Activated naive CD8-positive, alpha-beta T cell treated with anti-CD3 and anti-CD28 coated beads, Interleukin-2, amount 10 ng/mL, durations not matched to agents 7 days and 5 days (primary cell): Measurements from ENCODE around the gene ARMC3. TPM values are rescaled to one million over a fixed set of nuclear protein-coding genes. Genes with fewer than 3 reads are reported as not detected.

Experiments used
- ATAC-seq: fragments of 150-1000 bp; cut with Tn5 transposase; one replicate; pipeline ENCODE4 v1.10.0; 2021; ENCODE audit warnings: low read depth, moderate library complexity
- POLR2A ChIA-PET: fragments of 350-600 bp; sonication (Branson Sonifier 250); formaldehyde crosslinking; loops from one replicate; lab custom pipeline; 2021; ENCODE audit warnings: antibody characterized with exemption; lab: Charles Lee
- DNase-seq: peaks from one replicate; pipeline ENCODE4 v3.0.0; 2021
- H3K27ac Mint-ChIP-seq: one replicate; pipeline ENCODE4 v1.8.0; 2022; ENCODE audit warnings: mild to moderate bottlenecking, mixed read lengths
- H3K27me3 Mint-ChIP-seq: one replicate; pipeline ENCODE4 v1.8.0; 2022; ENCODE audit warnings: mild to moderate bottlenecking, moderate library complexity, mixed read lengths
- H3K36me3 Mint-ChIP-seq: one replicate; pipeline ENCODE4 v1.8.0; 2021; ENCODE audit warnings: mild to moderate bottlenecking, mixed read lengths
- H3K4me1 Mint-ChIP-seq: one replicate; pipeline ENCODE4 v1.8.0; 2021; ENCODE audit warnings: mixed read lengths
- H3K4me3 Mint-ChIP-seq: one replicate; pipeline ENCODE4 v1.8.0; 2022; ENCODE audit warnings: mild to moderate bottlenecking, moderate library complexity, mixed read lengths
- H3K9me3 Mint-ChIP-seq: one replicate; pipeline ENCODE4 v1.8.0; 2021; ENCODE audit warnings: mixed read lengths
- total RNA-seq, 2 experiments: library from RNA; stranded (reverse); gene quantifications; one replicate each; pipeline ENCODE4 v1.2.3, GENCODE V29; 2021

The ARMC3 gene
- total RNA-seq, 2 experiments from 2014 or later: not detected

- no peak for DNase-seq
- Mint-ChIP-seq H3K4me1 (no peaks in the 10 kb centered on the region), H3K27ac (no peak overlapping the region), H3K27me3 (peaks cover 17% of the 10 kb centered on the region), H3K9me3 (no peaks in the 10 kb centered on the region), H3K4me3 (no peak overlapping the region), H3K36me3 (no peaks in the 10 kb centered on the region)
- POLR2A ChIA-PET: no interaction called here
- ATAC-seq: no peak
These were observed 88.8 kb downstream of the ARMC3 start for GRCh38 chr10:23016636-23017035.

- POLR2A ChIA-PET: no interaction called here
- Mint-ChIP-seq H3K36me3 (no peaks in the 10 kb centered on the region), H3K4me3 (no peak overlapping the region), H3K9me3 (peaks cover 5% of the 10 kb centered on the region), H3K4me1 (no peaks in the 10 kb centered on the region), H3K27me3 (peaks cover 25% of the 10 kb centered on the region), H3K27ac (no peak overlapping the region)
- DNase-seq (no peak), ATAC-seq (no peak)
These were observed 91.8 kb downstream of the ARMC3 start for GRCh38 chr10:23019633-23020032.

- H3K36me3 Mint-ChIP-seq: no peaks in the 10 kb centered on the region
- no peak for DNase-seq
- H3K27me3 Mint-ChIP-seq: peaks cover 37% of the 10 kb centered on the region
- H3K27ac Mint-ChIP-seq: no peak overlapping the region
- POLR2A ChIA-PET: no interaction called here
- H3K4me1 Mint-ChIP-seq: no peaks in the 10 kb centered on the region
- H3K4me3 Mint-ChIP-seq: no peak overlapping the region
- ATAC-seq: no peak
- H3K9me3 Mint-ChIP-seq: peaks cover 5% of the 10 kb centered on the region
These were observed 93.6 kb downstream of the ARMC3 start for GRCh38 chr10:23021430-23021829.

GRCh38 chr10:23024002-23024401 is 96.1 kb downstream of the ARMC3 start:
- Mint-ChIP-seq H3K27ac (no peak overlapping the region), H3K9me3 (peaks cover 6% of the 10 kb centered on the region)
- POLR2A ChIA-PET: no interaction called here

GRCh38 chr10:23031318-23031717 is 103.5 kb downstream of the ARMC3 start:
- peaks cover 37% of the 10 kb centered on the region for H3K27me3 Mint-ChIP-seq
- H3K4me3 Mint-ChIP-seq: no peak overlapping the region
- ATAC-seq (no peak), DNase-seq (no peak)
- H3K4me1 Mint-ChIP-seq: no peaks in the 10 kb centered on the region
- H3K9me3 Mint-ChIP-seq: peaks cover 1% of the 10 kb centered on the region
- H3K27ac Mint-ChIP-seq: no peak overlapping the region
- H3K36me3 Mint-ChIP-seq: no peaks in the 10 kb centered on the region
- POLR2A ChIA-PET: no interaction called here

More at GRCh38 chr10:23024002-23024401, 96.1 kb downstream of the ARMC3 start:
- DNase-seq (no peak), ATAC-seq (no peak)
- H3K4me1 Mint-ChIP-seq: no peaks in the 10 kb centered on the region
- peaks cover 54% of the 10 kb centered on the region for H3K27me3 Mint-ChIP-seq
- no peak overlapping the region for H3K4me3 Mint-ChIP-seq
- no peaks in the 10 kb centered on the region for H3K36me3 Mint-ChIP-seq

GRCh38 chr10:23034790-23035189 is 106.9 kb downstream of the ARMC3 start:
- no peak overlapping the region for H3K27ac Mint-ChIP-seq
- H3K36me3 Mint-ChIP-seq: no peaks in the 10 kb centered on the region
- H3K4me1 Mint-ChIP-seq: no peaks in the 10 kb centered on the region
- POLR2A ChIA-PET: no interaction called here
- no peak overlapping the region for H3K4me3 Mint-ChIP-seq
- H3K9me3 Mint-ChIP-seq: no peaks in the 10 kb centered on the region
- H3K27me3 Mint-ChIP-seq: peaks cover 21% of the 10 kb centered on the region
- DNase-seq (no peak), ATAC-seq (no peak)

- Mint-ChIP-seq H3K36me3 (no peaks in the 10 kb centered on the region), H3K27ac (no peak overlapping the region), H3K9me3 (no peaks in the 10 kb centered on the region), H3K27me3 (peaks cover 21% of the 10 kb centered on the region), H3K4me1 (no peaks in the 10 kb centered on the region), H3K4me3 (no peak overlapping the region)
- POLR2A ChIA-PET: no interaction called here
- ATAC-seq: no peak
- no peak for DNase-seq
These were observed 107.7 kb downstream of the ARMC3 start for GRCh38 chr10:23035569-23035968.

- H3K27ac Mint-ChIP-seq: no peak overlapping the region
- DNase-seq: no peak
- no peak for ATAC-seq
- H3K9me3 Mint-ChIP-seq: no peaks in the 10 kb centered on the region
- H3K4me3 Mint-ChIP-seq: no peak overlapping the region
- H3K4me1 Mint-ChIP-seq: no peaks in the 10 kb centered on the region
- H3K36me3 Mint-ChIP-seq: no peaks in the 10 kb centered on the region
- peaks cover 15% of the 10 kb centered on the region for H3K27me3 Mint-ChIP-seq
- POLR2A ChIA-PET: no interaction called here
These were observed 109.3 kb downstream of the ARMC3 start for GRCh38 chr10:23037152-23037551.

GRCh38 chr10:23037561-23037960 is 109.7 kb downstream of the ARMC3 start:
- peaks cover 15% of the 10 kb centered on the region for H3K27me3 Mint-ChIP-seq
- no peak overlapping the region for H3K27ac Mint-ChIP-seq
- no peaks in the 10 kb centered on the region for H3K36me3 Mint-ChIP-seq
- H3K9me3 Mint-ChIP-seq: no peaks in the 10 kb centered on the region
- DNase-seq (no peak), ATAC-seq (no peak)
- POLR2A ChIA-PET: no interaction called here
- H3K4me3 Mint-ChIP-seq: no peak overlapping the region
- no peaks in the 10 kb centered on the region for H3K4me1 Mint-ChIP-seq

- H3K27me3 Mint-ChIP-seq: peaks cover 16% of the 10 kb centered on the region
- no peak overlapping the region for H3K27ac Mint-ChIP-seq
- no peak for DNase-seq
- POLR2A ChIA-PET: no interaction called here
- no peak for ATAC-seq
- no peak overlapping the region for H3K4me3 Mint-ChIP-seq
- no peaks in the 10 kb centered on the region for H3K4me1 Mint-ChIP-seq
- no peaks in the 10 kb centered on the region for H3K9me3 Mint-ChIP-seq
- H3K36me3 Mint-ChIP-seq: no peaks in the 10 kb centered on the region
These were observed 110.3 kb downstream of the ARMC3 start for GRCh38 chr10:23038172-23038571.

- Mint-ChIP-seq H3K9me3 (no peaks in the 10 kb centered on the region), H3K4me3 (no peak overlapping the region), H3K4me1 (no peaks in the 10 kb centered on the region), H3K27ac (no peak overlapping the region), H3K36me3 (no peaks in the 10 kb centered on the region), H3K27me3 (peaks cover 15% of the 10 kb centered on the region)
- POLR2A ChIA-PET: no interaction called here
- ATAC-seq: no peak
- no peak for DNase-seq
These were observed 112.1 kb downstream of the ARMC3 start for GRCh38 chr10:23040002-23040401.

GRCh38 chr10:23046027-23046426 is 118.2 kb downstream of the ARMC3 start:
- H3K4me1 Mint-ChIP-seq: no peaks in the 10 kb centered on the region
- H3K4me3 Mint-ChIP-seq: no peak overlapping the region
- peaks cover 4% of the 10 kb centered on the region for H3K27me3 Mint-ChIP-seq
- H3K27ac Mint-ChIP-seq: no peak overlapping the region
- POLR2A ChIA-PET: no interaction called here
- no peak for ATAC-seq
- H3K36me3 Mint-ChIP-seq: no peaks in the 10 kb centered on the region
- no peaks in the 10 kb centered on the region for H3K9me3 Mint-ChIP-seq
- DNase-seq: no peak

GRCh38 chr10:23047201-23048050 is 119.6 kb downstream of the ARMC3 start:
- peaks cover 2% of the 10 kb centered on the region for H3K27me3 Mint-ChIP-seq
- POLR2A ChIA-PET: no interaction called here
- DNase-seq (no peak), ATAC-seq (no peak)
- H3K27ac Mint-ChIP-seq: no peak overlapping the region
- no peaks in the 10 kb centered on the region for H3K4me1 Mint-ChIP-seq
- no peaks in the 10 kb centered on the region for H3K36me3 Mint-ChIP-seq
- no peaks in the 10 kb centered on the region for H3K9me3 Mint-ChIP-seq
- H3K4me3 Mint-ChIP-seq: no peak overlapping the region

- H3K9me3 Mint-ChIP-seq: no peaks in the 10 kb centered on the region
- no peak overlapping the region for H3K4me3 Mint-ChIP-seq
- H3K36me3 Mint-ChIP-seq: no peaks in the 10 kb centered on the region
- no peaks in the 10 kb centered on the region for H3K4me1 Mint-ChIP-seq
- no peak overlapping the region for H3K27ac Mint-ChIP-seq
- ATAC-seq (no peak), DNase-seq (no peak)
- peaks cover 1% of the 10 kb centered on the region for H3K27me3 Mint-ChIP-seq
- POLR2A ChIA-PET: no interaction called here
These were observed 120.3 kb downstream of the ARMC3 start for GRCh38 chr10:23048191-23048590.
